Measurements from ENCODE around the gene ACSS1. TPM values are rescaled to one million over a fixed set of nuclear protein-coding genes. Genes with fewer than 3 reads are reported as not detected.

The ACSS1 gene
- total RNA-seq, 1 experiment from 2014 or later = not detected

- H3K36me3 ChIP-seq (replicated peaks; ENCODE audit: control insufficient read depth, insufficient read depth, low read length) = no peaks in the 10 kb centered on the region
- H3K4me3 ChIP-seq (ENCODE audit: insufficient read depth, low read depth, low read length) = no peak overlapping the region
- H3K27me3 ChIP-seq (ENCODE audit: control insufficient read depth, insufficient read depth, low read length) = peaks cover 3% of the 10 kb centered on the region; the same call in 1 of the 2 replicates
- DNase-seq = no peak
These were observed 9.4 kb downstream of the ACSS1 start for GRCh38 chr20:25048519-25048952.

GRCh38 chr20:25047766-25048165 is 10.2 kb downstream of the ACSS1 start:
- H3K4me3 ChIP-seq (ENCODE audit: insufficient read depth, low read depth, low read length) = no peak overlapping the region
- no peaks in the 10 kb centered on the region for H3K36me3 ChIP-seq (replicated peaks; ENCODE audit: control insufficient read depth, insufficient read depth, low read length)
- DNase-seq = no peak
- H3K27me3 ChIP-seq (ENCODE audit: control insufficient read depth, insufficient read depth, low read length) = peaks cover 3% of the 10 kb centered on the region; the same call in 1 of the 2 replicates

- peaks cover 3% of the 10 kb centered on the region; the same call in 1 of the 2 replicates for H3K27me3 ChIP-seq (ENCODE audit: control insufficient read depth, insufficient read depth, low read length)
- DNase-seq = no peak
- no peak overlapping the region for H3K4me3 ChIP-seq (ENCODE audit: insufficient read depth, low read depth, low read length)
- H3K36me3 ChIP-seq (replicated peaks; ENCODE audit: control insufficient read depth, insufficient read depth, low read length) = no peaks in the 10 kb centered on the region
These were observed 10.9 kb downstream of the ACSS1 start for GRCh38 chr20:25046736-25047666.

- H3K36me3 ChIP-seq (replicated peaks; ENCODE audit: control insufficient read depth, insufficient read depth, low read length) = no peaks in the 10 kb centered on the region
- peaks cover 3% of the 10 kb centered on the region; the same call in 1 of the 2 replicates for H3K27me3 ChIP-seq (ENCODE audit: control insufficient read depth, insufficient read depth, low read length)
- DNase-seq = no peak
- H3K4me3 ChIP-seq (ENCODE audit: insufficient read depth, low read depth, low read length) = no peak overlapping the region
These were observed 11.7 kb downstream of the ACSS1 start for GRCh38 chr20:25046181-25046641.

- DNase-seq = no peak
- no peaks in the 10 kb centered on the region for H3K36me3 ChIP-seq (replicated peaks; ENCODE audit: control insufficient read depth, insufficient read depth, low read length)
- H3K27me3 ChIP-seq (ENCODE audit: control insufficient read depth, insufficient read depth, low read length) = peaks cover 3% of the 10 kb centered on the region; the same call in 1 of the 2 replicates
- H3K4me3 ChIP-seq (ENCODE audit: insufficient read depth, low read depth, low read length) = no peak overlapping the region
These were observed 12.6 kb downstream of the ACSS1 start for GRCh38 chr20:25045343-25045712.

GRCh38 chr20:25044660-25045342 is 13.1 kb downstream of the ACSS1 start:
- no peaks in the 10 kb centered on the region for H3K36me3 ChIP-seq (replicated peaks; ENCODE audit: control insufficient read depth, insufficient read depth, low read length)
- H3K27me3 ChIP-seq (ENCODE audit: control insufficient read depth, insufficient read depth, low read length) = peaks cover 3% of the 10 kb centered on the region; the same call in 1 of the 2 replicates
- no peak overlapping the region for H3K4me3 ChIP-seq (ENCODE audit: insufficient read depth, low read depth, low read length)
- DNase-seq = no peak

GRCh38 chr20:25044261-25044560 is 13.7 kb downstream of the ACSS1 start:
- Histone ChIP-seq H3K4me3 (ENCODE audit: insufficient read depth, low read depth, low read length) (no peak overlapping the region), H3K27me3 (ENCODE audit: control insufficient read depth, insufficient read depth, low read length) (peaks cover 3% of the 10 kb centered on the region; the same call in 1 of the 2 replicates)
- no peak for DNase-seq

GRCh38 chr20:25043499-25044260 is 14.3 kb downstream of the ACSS1 start:
- Histone ChIP-seq H3K27me3 (ENCODE audit: control insufficient read depth, insufficient read depth, low read length) (peaks cover 3% of the 10 kb centered on the region; the same call in 1 of the 2 replicates), H3K4me3 (ENCODE audit: insufficient read depth, low read depth, low read length) (no peak overlapping the region), H3K36me3 (replicated peaks; ENCODE audit: control insufficient read depth, insufficient read depth, low read length) (no peaks in the 10 kb centered on the region)
- no peak for DNase-seq

More at GRCh38 chr20:25044261-25044560, 13.7 kb downstream of the ACSS1 start:
- no peaks in the 10 kb centered on the region for H3K36me3 ChIP-seq (replicated peaks; ENCODE audit: control insufficient read depth, insufficient read depth, low read length)

- Histone ChIP-seq H3K36me3 (replicated peaks; ENCODE audit: control insufficient read depth, insufficient read depth, low read length) (no peaks in the 10 kb centered on the region), H3K4me3 (ENCODE audit: insufficient read depth, low read depth, low read length) (no peak overlapping the region)
- DNase-seq = peak; percentile 72
These were observed 15.1 kb downstream of the ACSS1 start for GRCh38 chr20:25042531-25043498.

GRCh38 chr20:25041813-25042530 is 16.0 kb downstream of the ACSS1 start:
- H3K4me3 ChIP-seq (ENCODE audit: insufficient read depth, low read depth, low read length) = no peak overlapping the region
- no peaks in the 10 kb centered on the region for H3K27me3 ChIP-seq (ENCODE audit: control insufficient read depth, insufficient read depth, low read length)
- DNase-seq = no peak
- H3K36me3 ChIP-seq (replicated peaks; ENCODE audit: control insufficient read depth, insufficient read depth, low read length) = no peaks in the 10 kb centered on the region

More at GRCh38 chr20:25042531-25043498, 15.1 kb downstream of the ACSS1 start:
- no peaks in the 10 kb centered on the region for H3K27me3 ChIP-seq (ENCODE audit: control insufficient read depth, insufficient read depth, low read length)

GRCh38 chr20:25040438-25040831 is 17.5 kb downstream of the ACSS1 start:
- Histone ChIP-seq H3K27me3 (ENCODE audit: control insufficient read depth, insufficient read depth, low read length) (no peaks in the 10 kb centered on the region), H3K36me3 (replicated peaks; ENCODE audit: control insufficient read depth, insufficient read depth, low read length) (no peaks in the 10 kb centered on the region), H3K4me3 (ENCODE audit: insufficient read depth, low read depth, low read length) (no peak overlapping the region)
- DNase-seq = no peak

- Histone ChIP-seq H3K36me3 (replicated peaks; ENCODE audit: control insufficient read depth, insufficient read depth, low read length) (no peaks in the 10 kb centered on the region), H3K27me3 (ENCODE audit: control insufficient read depth, insufficient read depth, low read length) (no peaks in the 10 kb centered on the region), H3K4me3 (ENCODE audit: insufficient read depth, low read depth, low read length) (no peak overlapping the region)
- no peak for DNase-seq
These were observed 18.1 kb downstream of the ACSS1 start for GRCh38 chr20:25039697-25040437.

All from H7 (cell line).